Stimulated activated CD4-positive, alpha-beta T cell treated with anti-CD3 and anti-CD28 coated beads, TNF-alpha, amount 100 ng/mL, for 48 hours (primary cell): Measurements from ENCODE around the gene POP7.
"Not testable (repeated sequence)": the region's sequence is repeated elsewhere in the genome, so short reads cannot be mapped to it uniquely, and the experiment has no call there.

Source experiments
- DNase-seq, 3 donors: peaks; one replicate each; pipeline ENCODE4 v3.0.0-alpha.2; 2020; ENCODE audit warnings: low read depth in 3 of 3

Gene POP7

GRCh38 chr7:100723732-100724275 is 17.9 kb downstream of the POP7 start:
- DNase-seq, result no peak

- not testable (repeated sequence) for DNase-seq
Observed at GRCh38 chr7:100724364-100724763, 18.4 kb downstream of the POP7 start.

- DNase-seq, result no peak
Observed at GRCh38 chr7:100726996-100727761, 21.3 kb downstream of the POP7 start.

GRCh38 chr7:100728196-100728595 is 22.3 kb downstream of the POP7 start:
- no peak for DNase-seq

- no peak for DNase-seq
Observed at GRCh38 chr7:100730136-100730800, 24.3 kb downstream of the POP7 start.

GRCh38 chr7:100731937-100732636 is 26.2 kb downstream of the POP7 start:
- no peak for DNase-seq

- no peak for DNase-seq
Observed at GRCh38 chr7:100735730-100736129, 29.8 kb downstream of the POP7 start.

- DNase-seq, result no peak
Observed at GRCh38 chr7:100736671-100737070, 30.8 kb downstream of the POP7 start.

- no peak for DNase-seq
Observed at GRCh38 chr7:100739934-100740333, 34.0 kb downstream of the POP7 start.

GRCh38 chr7:100744605-100745004 is 38.7 kb downstream of the POP7 start:
- DNase-seq, result no peak

GRCh38 chr7:100745184-100745583 is 39.3 kb downstream of the POP7 start:
- DNase-seq, result no peak

- DNase-seq, result no peak
Observed at GRCh38 chr7:100752994-100753393, 47.1 kb downstream of the POP7 start.

- DNase-seq, result no peak
Observed at GRCh38 chr7:100753750-100754149, 47.8 kb downstream of the POP7 start.
